NOMO-1 treated with DMSO at 0.1 percent for 48 hours (cell line): ENCODE measurements around the gene PTGFRN.

Experiments used
- DNase-seq: peaks from one replicate; lab custom pipeline; 2025; ENCODE audit not compliant: unreplicated experiment; lab: John Stamatoyannopoulos, UW

PTGFRN gene

DNA sequence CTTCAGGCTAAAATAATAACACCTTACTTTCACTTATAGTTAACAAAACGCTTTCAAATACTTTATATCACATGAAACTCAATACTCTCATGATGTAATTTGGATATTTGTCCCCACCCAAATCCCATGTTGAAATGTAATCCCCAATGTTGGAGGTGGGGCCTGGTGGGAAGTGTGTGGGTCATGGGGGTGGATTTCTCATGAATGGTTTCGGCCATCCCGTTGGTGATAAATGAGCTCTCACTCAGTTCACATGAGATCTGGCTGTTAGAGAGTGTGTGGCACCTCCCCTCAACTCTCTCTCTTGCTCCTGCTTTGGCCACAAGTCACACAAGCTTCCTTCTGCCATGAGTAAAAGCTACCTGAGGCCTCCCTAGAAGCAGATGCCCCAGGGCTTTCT, 22.5 kb upstream of the PTGFRN start:
- no peak for DNase-seq

GRCh38 chr1:116889380-116889779, 20.3 kb upstream of the PTGFRN start:
- DNase-seq = no peak

DNA sequence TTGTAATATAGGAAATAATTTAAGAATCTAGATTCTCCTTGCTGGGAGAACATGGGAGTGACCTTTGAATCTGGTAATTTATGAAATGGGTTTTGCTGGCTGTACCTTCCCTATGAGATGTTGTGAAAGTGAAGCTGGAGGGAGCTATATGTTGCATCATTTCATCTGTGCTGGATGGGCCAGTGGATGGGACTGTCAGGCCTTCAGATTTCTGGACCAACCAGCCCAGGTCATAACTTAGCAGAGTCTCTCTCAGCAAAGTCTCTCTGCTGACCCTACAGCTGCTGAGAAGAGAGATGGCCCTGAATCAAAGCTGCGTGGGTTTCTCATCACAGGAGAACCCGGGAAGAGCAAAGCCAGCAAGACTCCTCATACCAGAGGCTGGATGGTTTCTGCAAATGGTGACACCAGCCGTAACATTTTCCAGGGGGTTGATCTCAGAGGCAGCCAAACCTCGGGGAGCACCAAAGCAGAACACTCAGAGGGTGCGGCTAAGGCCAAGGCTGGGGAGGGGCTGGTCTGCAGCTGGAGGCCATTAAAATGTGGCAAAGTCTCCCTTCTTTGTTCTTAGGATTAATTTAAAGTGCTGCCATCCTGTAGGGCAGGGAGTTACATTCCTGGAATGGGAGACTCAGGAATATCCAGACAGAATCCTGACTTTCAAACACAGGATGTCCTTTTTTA, 18.2 kb upstream of the PTGFRN start:
- no peak for DNase-seq

DNA sequence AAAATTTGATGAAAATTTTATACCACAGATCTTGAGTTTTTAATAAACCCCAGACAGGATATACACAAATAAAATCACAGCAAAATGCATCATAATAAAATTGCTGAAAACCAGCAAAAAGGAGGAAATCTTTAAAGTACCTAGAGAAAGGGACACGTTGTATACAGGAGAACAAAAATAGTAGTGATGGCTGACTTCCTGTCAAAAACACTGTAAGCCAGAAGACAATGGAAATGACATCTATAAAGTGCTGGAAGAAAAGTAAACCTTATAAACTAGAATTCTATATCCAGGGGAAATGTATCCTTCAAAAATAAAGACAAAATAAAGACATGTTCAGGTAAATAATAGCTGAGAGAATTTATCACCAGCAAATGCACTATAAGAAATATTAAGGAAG, 14.6 kb upstream of the PTGFRN start:
- DNase-seq = no peak

DNA sequence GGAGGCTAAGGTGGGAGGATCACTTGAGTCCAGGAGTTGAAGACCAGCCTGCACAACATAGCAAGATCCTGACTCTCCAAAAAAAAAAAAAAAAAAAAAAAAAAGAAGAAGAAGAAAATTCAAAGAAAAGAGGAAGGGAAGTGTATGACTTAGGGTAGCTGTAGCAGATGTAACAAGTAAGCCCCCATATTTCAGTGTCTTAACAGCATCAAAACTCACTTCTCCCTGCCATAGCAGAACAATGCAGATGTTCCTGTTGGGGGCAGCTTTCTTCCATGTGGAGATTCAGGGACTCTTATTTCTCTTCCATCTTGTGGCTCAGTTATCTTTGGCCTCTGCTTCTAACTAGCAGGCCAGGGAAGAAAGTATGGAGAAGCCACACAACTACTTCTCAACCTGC, 10.2 kb upstream of the PTGFRN start:
- no peak for DNase-seq

DNA sequence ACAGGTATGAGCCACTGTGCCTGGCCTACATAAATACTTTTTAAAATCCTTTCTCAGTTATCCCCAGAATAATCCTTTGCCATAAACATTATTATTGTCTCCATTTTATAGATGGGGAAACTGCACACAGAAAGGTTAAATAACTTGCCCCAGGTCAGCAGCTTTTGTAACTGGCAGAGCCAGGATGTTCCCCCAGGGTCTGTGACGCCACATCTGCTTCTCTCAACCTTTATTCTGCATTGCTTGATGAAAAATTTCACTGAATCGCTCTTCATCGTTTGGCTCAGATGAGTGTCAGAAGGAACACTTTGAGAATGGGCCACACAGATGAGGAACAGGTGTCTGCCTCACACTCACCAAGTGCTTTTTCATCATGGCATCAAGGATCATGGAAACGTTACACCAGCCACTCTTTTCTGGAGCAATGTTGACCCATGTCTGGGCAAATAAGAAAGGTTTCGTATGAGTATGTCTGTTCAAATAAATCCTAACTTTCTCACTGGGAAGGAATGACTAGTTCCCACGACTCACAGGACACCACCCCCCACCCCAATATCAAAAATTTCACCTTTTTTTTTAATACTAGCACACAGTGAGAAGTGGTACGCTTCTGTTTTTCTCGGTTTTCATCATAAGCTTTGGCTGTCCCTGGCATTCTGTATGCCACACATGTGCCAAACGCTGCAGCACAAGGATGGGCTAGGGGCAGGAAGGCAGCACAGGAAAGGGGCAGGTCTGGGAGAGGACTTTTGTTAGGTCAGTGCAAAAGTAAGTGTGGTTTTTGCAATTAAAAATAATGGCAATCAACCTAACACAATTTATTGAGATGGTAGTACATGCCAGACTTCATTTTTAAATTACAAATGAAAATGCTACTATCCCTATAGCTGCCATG, 9.0 kb upstream of the PTGFRN start:
- DNase-seq = no peak

DNA sequence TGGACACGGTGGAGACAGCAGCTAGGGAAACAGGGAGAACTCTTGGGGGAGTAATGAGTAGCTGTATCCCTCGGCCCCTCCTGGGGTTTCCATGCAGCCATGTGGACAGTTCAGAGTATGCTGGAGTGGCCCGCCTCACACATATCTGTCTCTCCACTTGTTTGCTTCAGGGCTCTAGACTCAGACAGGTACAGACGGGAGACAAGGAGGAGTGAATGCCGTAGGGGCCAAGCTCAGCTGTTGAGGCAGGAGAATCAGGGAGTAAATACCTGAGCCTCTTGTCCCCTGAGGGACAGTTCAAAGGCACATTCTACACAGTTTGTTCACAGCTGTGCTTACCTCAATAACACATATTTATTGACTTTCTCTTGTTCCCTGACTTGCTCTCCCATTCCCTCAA, 7.7 kb upstream of the PTGFRN start:
- DNase-seq = no peak

DNA sequence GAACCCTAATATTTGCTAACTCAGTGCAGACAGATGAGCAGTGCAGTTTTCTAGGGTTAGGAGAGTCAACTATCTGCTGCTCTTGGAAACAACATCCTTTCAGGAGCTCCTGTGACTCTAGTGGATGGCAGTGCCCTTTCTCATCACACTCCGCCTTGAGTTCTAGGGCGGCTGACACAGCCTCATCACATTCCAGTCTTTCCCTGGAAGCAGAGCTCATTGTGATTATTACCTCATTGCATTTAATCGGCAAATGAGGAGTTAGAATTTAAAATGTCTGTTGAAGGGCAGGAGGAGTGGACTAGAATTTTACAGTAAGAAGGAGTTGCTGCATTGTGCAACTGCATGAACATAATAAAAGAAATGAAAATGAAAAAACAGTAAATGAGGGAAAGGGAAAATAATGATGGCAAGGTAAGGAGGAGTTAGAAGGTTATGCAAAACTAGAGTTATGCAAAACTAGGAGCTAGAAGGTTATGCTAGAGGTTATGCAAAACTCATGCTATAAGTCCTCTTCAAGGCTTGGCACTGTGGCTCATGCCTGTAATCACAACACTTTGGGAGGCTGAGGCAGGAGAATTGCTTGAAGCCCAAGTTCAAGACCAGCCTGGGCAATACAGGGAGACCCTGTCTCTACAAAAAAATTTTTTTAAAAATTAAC, 6.9 kb upstream of the PTGFRN start:
- DNase-seq = no peak

- no peak for DNase-seq
These were observed 4.9 kb upstream of the PTGFRN start for GRCh38 chr1:116904791-116905320.

DNA sequence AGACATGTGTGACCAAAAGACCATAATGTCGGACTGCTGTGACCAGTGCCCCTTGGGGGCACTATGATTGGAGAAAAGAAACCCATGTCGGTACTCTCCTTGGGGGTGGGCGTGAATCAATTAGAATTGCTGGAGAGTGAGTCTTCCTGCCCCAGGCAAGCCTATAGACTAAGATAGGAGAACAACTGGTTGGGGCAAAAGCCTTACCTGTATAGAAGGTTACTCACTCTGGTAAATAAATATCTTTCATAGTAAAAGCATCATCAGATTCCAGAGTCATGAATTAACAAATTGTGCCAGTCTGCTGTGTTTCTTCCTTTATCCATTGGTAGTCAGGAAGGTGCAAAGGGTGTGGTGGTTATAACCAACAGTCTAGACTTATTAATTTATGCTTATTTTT, 2.9 kb upstream of the PTGFRN start:
- no peak for DNase-seq

DNA sequence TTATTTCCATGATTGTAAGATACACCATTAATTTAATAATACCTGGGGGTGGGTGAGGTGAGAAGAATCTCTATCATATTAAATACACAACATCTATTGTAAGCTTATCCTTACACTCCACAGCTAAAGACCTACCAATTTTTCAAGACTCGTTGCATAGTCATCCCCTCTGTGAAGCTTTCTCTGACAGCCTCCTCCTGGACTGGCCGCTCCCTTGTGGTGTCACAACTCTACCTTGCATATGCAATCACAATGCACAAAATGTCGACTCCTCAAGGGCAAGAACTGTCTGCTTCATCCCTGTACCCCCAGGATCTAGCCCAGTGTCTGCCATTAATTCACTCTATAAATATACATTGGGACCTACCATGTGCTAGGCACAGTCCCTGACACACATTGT, 2.4 kb upstream of the PTGFRN start:
- no peak for DNase-seq

GRCh38 chr1:116908266-116908665, 1.4 kb upstream of the PTGFRN start:
- no peak for DNase-seq

- no peak for DNase-seq
These were observed 750 bp upstream of the PTGFRN start for GRCh38 chr1:116908820-116909511.

DNA sequence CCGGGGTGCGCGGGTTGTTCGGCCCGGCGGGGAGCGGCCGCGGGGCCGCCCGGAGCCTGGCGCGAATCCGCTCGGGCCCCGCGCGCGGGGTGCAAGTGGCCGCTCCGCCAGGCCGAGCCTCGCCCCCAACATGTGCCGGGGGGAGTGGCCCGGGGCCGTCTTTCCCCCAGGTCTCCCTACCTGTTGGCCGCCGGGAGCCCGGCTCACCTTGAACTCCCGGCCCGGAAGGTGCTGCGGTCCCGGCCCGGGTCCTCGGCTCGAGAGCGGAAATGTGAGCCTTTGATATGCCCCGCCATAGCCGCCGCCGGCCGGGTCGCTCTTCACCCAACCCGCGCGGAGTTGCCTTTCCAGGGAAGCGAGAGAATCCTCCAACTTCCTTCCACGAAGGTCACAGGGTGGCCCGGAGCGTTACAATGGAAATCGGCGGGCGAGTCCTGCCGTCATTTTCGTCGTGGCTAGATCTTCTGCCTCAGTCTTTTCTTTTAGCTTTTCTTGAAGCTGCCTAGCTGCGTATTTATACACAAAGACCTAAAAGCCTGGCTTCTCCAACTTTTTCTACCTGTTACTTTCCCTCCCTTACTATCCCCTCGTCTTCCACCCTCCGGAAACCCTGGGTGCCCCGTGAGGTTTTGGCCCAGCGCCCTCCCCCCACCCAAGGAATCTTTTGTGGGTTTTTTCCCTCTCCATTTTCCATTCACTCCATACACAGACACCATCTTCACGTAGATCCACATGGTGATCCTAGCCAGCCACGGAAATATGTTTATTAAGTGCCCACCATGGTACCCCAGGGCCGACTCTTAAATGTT, 867 bp downstream of the PTGFRN start:
- no peak for DNase-seq

DNA sequence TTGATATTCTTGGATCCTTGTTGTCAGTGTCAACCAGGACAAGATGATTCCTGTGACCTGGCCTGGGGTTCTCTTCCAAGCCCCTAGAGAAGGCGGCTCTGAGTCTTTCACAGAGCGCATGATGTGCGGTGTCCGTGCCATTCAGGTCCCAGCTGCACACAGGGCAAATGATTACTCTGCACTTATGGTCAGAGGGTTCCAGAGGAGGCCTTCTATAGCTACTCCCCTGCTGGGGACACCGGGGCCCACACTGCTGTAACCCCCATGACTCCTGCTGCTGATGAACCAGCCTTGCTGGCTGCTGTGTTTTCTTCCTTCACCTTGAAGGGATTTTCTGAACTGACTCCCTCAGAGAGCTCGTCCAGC, 1.5 kb downstream of the PTGFRN start:
- DNase-seq = no peak

- DNase-seq = no peak
These were observed 2.2 kb downstream of the PTGFRN start for GRCh38 chr1:116911779-116912469.

DNA sequence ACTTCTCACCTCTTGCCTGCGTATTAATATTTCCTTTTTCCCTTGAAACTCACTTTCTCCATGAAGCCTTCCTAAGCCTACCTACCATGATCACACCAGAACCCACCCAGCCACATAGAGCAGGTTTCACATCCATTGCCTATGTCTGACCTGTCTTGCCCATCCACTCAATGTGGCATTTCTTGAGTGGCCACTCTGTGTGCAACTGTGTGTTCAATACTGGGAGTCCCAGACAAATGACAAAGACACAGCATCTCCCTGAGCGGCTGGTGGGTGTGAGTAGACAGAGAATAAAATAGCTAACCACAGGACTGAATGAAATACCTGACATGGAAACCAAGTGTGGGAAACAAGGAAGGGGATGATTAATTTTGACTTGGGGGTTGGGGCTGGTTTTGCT, 3.1 kb downstream of the PTGFRN start:
- DNase-seq = no peak

DNA sequence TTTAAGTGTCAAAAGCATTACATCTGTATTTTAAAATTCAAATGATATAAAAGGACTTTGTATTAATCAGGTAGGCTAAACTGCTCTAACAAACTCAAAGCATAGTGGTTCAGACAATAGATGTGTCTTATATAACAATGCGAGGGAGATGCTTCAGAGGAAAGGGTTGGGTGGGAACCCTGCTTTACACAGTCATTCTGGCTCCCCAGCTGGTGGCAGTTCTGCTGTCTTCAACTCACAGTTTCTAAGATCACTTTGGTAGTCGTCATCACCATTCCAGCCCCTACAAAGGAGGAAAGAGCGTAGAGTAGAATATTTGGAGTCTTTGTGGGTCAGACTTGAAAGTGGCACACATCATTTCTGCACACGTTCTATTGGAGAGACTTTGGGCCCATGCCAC, 4.2 kb downstream of the PTGFRN start:
- DNase-seq = no peak

GRCh38 chr1:116914667-116915066, 5.0 kb downstream of the PTGFRN start:
- no peak for DNase-seq
